HCT116 (cell line): Measurements from ENCODE around the gene MLKL. TPM values are rescaled to one million over a fixed set of nuclear protein-coding genes. Genes with fewer than 3 reads are reported as not detected.
"Not testable (repeated sequence)": the region's sequence is repeated elsewhere in the genome, so short reads cannot be mapped to it uniquely, and the experiment has no call there.

Experiments
- ATAC-seq: fragments of 200-7000 bp; cut with Tn5 transposase; 2 replicates; pipeline ENCODE4 v1.9.1; 2020; ENCODE audit warnings: mild to moderate bottlenecking, moderate library complexity
- BruUV-seq: library from RNA; stranded (reverse); fragments of 400-500 nt; replicated peaks from 2 replicates; lab custom pipeline; 2021; lab: Mats Ljungman, UMichigan
- CTCF ChIA-PET: fragments of 300-600 bp; sonication (Branson Sonifier 250); formaldehyde crosslinking; loops from one replicate; lab custom pipeline; 2021; ENCODE audit warnings: antibody characterized with exemption; lab: Charles Lee
- POLR2A ChIA-PET: fragments of 300-600, 350-600 bp; sonication (Branson Sonifier 250); formaldehyde crosslinking; loops from one replicate; lab custom pipeline; 2021; ENCODE audit warnings: antibody characterized with exemption; lab: Charles Lee
- RAD21 ChIA-PET, 2 experiments: fragments of 300-600 bp; sonication (Branson Sonifier 250); formaldehyde crosslinking; loops; one replicate each; lab custom pipeline; 2023; ENCODE audit warnings: low total read pairs in 2 of 2; ENCODE audit not compliant: uncharacterized antibody in 2 of 2, unreplicated experiment in 2 of 2, low non-redundant PET in 1 of 2; lab: Charles Lee
- DNase-seq: peaks from one replicate; pipeline ENCODE4 v3.0.0-alpha.2; 2010; ENCODE audit warnings: low read depth, low spot score
- H2AFZ ChIP-seq: fragments of 200-600 bp; shearing (Covaris generic), sonication (generic); 2 replicates; pipeline ENCODE4 v1.6.1; 2017; ENCODE audit warnings: low read depth, mixed run types, mixed read lengths, antibody characterized with exemption, low read length; ENCODE audit not compliant: poor library complexity, severe bottlenecking
- H3K27ac ChIP-seq: 2 replicates; pipeline ENCODE4 v1.5.1; 2012; ENCODE audit warnings: low read depth, low read length
- H3K27me3 ChIP-seq: fragments of 200-600 bp; sonication (generic); 2 replicates; pipeline ENCODE4 v1.6.1; 2016; ENCODE audit warnings: mixed run types, low read length, mixed read lengths; ENCODE audit not compliant: insufficient read depth
- H3K36me3 ChIP-seq, 2 experiments: fragments of 200-500 bp in 1 of 2; fragments of 200-600 bp in 1 of 2; sonication (Bioruptor generic) in 1 of 2; sonication (generic) in 1 of 2; 2 replicates each; pipeline versions ENCODE4 v1.5.1 to v1.6.1; 2014 to 2016; ENCODE audit warnings: low read length in 2 of 2, inconsistent platforms in 1 of 2, mixed read lengths in 1 of 2, mixed run types in 1 of 2; ENCODE audit not compliant: insufficient read depth in 2 of 2, control insufficient read depth in 1 of 2
- H3K4me1 ChIP-seq, 2 experiments: fragments of 200-600 bp in 1 of 2; sonication (generic) in 1 of 2; 2 replicates each; pipeline versions ENCODE4 v1.5.1 to v1.6.1; 2012 to 2017; ENCODE audit warnings: low read length in 2 of 2, inconsistent platforms in 1 of 2, mild to moderate bottlenecking in 1 of 2, mixed read lengths in 1 of 2, mixed run types in 1 of 2, moderate library complexity in 1 of 2; ENCODE audit not compliant: insufficient read depth in 2 of 2, control insufficient read depth in 1 of 2
- H3K4me2 ChIP-seq: fragments of 200-600 bp; sonication (generic); 2 replicates; pipeline ENCODE4 v1.6.1; 2017; ENCODE audit warnings: mixed run types, low read length, mixed read lengths
- H3K4me3 ChIP-seq, 2 experiments: fragments of 200-600 bp in 1 of 2; sonication (generic) in 1 of 2; replicated peaks in 1 of 2; 2 replicates each; pipeline ENCODE4 v1.5.1; 2011 to 2016; ENCODE audit warnings: low read length in 2 of 2, control low read depth in 1 of 2, low read depth in 1 of 2, mild to moderate bottlenecking in 1 of 2, mixed read lengths in 1 of 2, mixed run types in 1 of 2
- H3K79me2 ChIP-seq: fragments of 200-600 bp; sonication (generic); 2 replicates; pipeline ENCODE4 v1.6.1; 2017; ENCODE audit warnings: mild to moderate bottlenecking, mixed run types, low read length, moderate library complexity, mixed read lengths; ENCODE audit not compliant: insufficient read depth
- H3K9ac ChIP-seq: fragments of 200-600 bp; sonication (generic); 2 replicates; pipeline ENCODE4 v1.6.1; 2016; ENCODE audit warnings: low read length, mixed read lengths
- H3K9me2 ChIP-seq: fragments of 200-600 bp; sonication (generic), shearing (Covaris generic); 2 replicates; pipeline ENCODE4 v1.6.1; 2017; ENCODE audit warnings: mixed run types, mild to moderate bottlenecking, moderate library complexity; ENCODE audit not compliant: insufficient read depth
- H3K9me3 ChIP-seq, 2 experiments: fragments of 200-500 bp in 1 of 2; fragments of 200-600 bp in 1 of 2; sonication (Bioruptor generic) in 1 of 2; sonication (generic) in 1 of 2; 2 replicates each; pipeline ENCODE4 v1.6.1; 2014 to 2017; ENCODE audit warnings: low read length in 2 of 2, mixed read lengths in 2 of 2, inconsistent platforms in 1 of 2, low read depth in 1 of 2, mild to moderate bottlenecking in 1 of 2, mixed run types in 1 of 2, moderate library complexity in 1 of 2; ENCODE audit not compliant: control insufficient read depth in 1 of 2, insufficient read depth in 1 of 2
- H4K20me1 ChIP-seq: fragments of 200-600 bp; sonication (generic), shearing (Covaris generic); 2 replicates; pipeline ENCODE4 v1.6.1; 2017; ENCODE audit warnings: mixed run types, mild to moderate bottlenecking, moderate library complexity; ENCODE audit not compliant: insufficient read depth
- CBX3 ChIP-seq: IDR thresholded peaks from 2 replicates; pipeline ENCODE4 v1.6.1; 2012; ENCODE audit warnings: low read depth
- CTCF ChIP-seq, 3 experiments: fragments of 200-600 bp in 1 of 3; sonication (generic) in 1 of 3; IDR thresholded peaks in 2 of 3; conservative IDR thresholded peaks in 1 of 3; 2 replicates each; pipeline ENCODE4 v1.5.1; 2012 to 2017; ENCODE audit warnings: low read depth in 2 of 3, low read length in 2 of 3, antibody characterized with exemption in 1 of 3, borderline replicate concordance in 1 of 3, control low read depth in 1 of 3, mild to moderate bottlenecking in 1 of 3, mixed read lengths in 1 of 3, mixed run types in 1 of 3, moderate library complexity in 1 of 3; ENCODE audit not compliant: insufficient read depth in 1 of 3
- EGR1 ChIP-seq: IDR thresholded peaks from 2 replicates; pipeline ENCODE4 v1.6.1; 2012; ENCODE audit warnings: low read depth
- ELF1 ChIP-seq: IDR thresholded peaks from 2 replicates; pipeline ENCODE4 v1.6.1; 2012; ENCODE audit warnings: low read depth, borderline replicate concordance
- EZH2phosphoT487 ChIP-seq: fragments of 200-600 bp; IDR thresholded peaks from 2 replicates; pipeline ENCODE4 v1.6.1; 2018; ENCODE audit warnings: antibody characterized with exemption, borderline replicate concordance
- MAX ChIP-seq: IDR thresholded peaks from 2 replicates; pipeline ENCODE4 v1.6.1; 2012
- POLR2AphosphoS5 ChIP-seq: IDR thresholded peaks from 2 replicates; pipeline ENCODE4 v1.6.1; 2011; ENCODE audit warnings: mild to moderate bottlenecking, low read depth, low read length, moderate library complexity
- RAD21 ChIP-seq: IDR thresholded peaks from 2 replicates; pipeline ENCODE4 v1.6.1; 2012; ENCODE audit warnings: low read depth, mild to moderate bottlenecking
- REST ChIP-seq: IDR thresholded peaks from 2 replicates; pipeline ENCODE4 v1.6.1; 2012; ENCODE audit warnings: low read depth
- SIN3A ChIP-seq: IDR thresholded peaks from 2 replicates; pipeline ENCODE4 v1.6.1; 2012; ENCODE audit warnings: low read depth
- SP1 ChIP-seq: IDR thresholded peaks from 2 replicates; pipeline ENCODE4 v1.6.1; 2012; ENCODE audit warnings: low read depth
- SRF ChIP-seq: IDR thresholded peaks from 2 replicates; pipeline ENCODE4 v1.6.1; 2012; ENCODE audit warnings: low read depth
- TCF7L2 ChIP-seq: IDR thresholded peaks from 2 replicates; pipeline ENCODE4 v1.7.0; 2011; ENCODE audit warnings: borderline replicate concordance, inconsistent platforms; ENCODE audit not compliant: insufficient read depth, insufficient read length; ENCODE audit errors: extremely low read depth
- YY1 ChIP-seq: IDR thresholded peaks from 2 replicates; pipeline ENCODE4 v1.6.1; 2011; ENCODE audit warnings: low read length, low read depth, moderate library complexity, mild to moderate bottlenecking; ENCODE audit not compliant: insufficient replicate concordance; ENCODE audit errors: extremely low read depth
- ZFX ChIP-seq: fragments of 450-650 bp; IDR thresholded peaks from 2 replicates; pipeline ENCODE4 v1.6.1; 2017
- intact Hi-C: fragments of 100-400 bp; cut with micrococcal nuclease; formaldehyde crosslinking; loops from 2 replicates; pipeline ENCODE4 v1.10.0; 2022
- total RNA-seq: library from RNA; stranded (reverse); gene quantifications from one replicate; pipeline ENCODE4 v1.2.1, GENCODE V29; 2021; ENCODE audit not compliant: unreplicated experiment

MLKL gene
- total RNA-seq, 1 experiment from 2014 or later: 8.3 TPM

- ATAC-seq: no peak
- Histone ChIP-seq H3K36me3 (peaks cover 51 to 63% of the 10 kb centered on the region in 2 experiments), H3K9me3 (no peaks in the 10 kb centered on the region), H3K4me2 (no peak overlapping the region), H3K27ac (no peak overlapping the region), H3K79me2 (peaks cover 100% of the 10 kb centered on the region), H3K27me3 (no peaks in the 10 kb centered on the region), H3K9me2 (no peaks in the 10 kb centered on the region), H4K20me1 (peaks cover 38% of the 10 kb centered on the region; the same call in 1 of the 2 replicates), H3K4me1 (peaks cover 2 to 7% of the 10 kb centered on the region in 2 experiments; a peak in 3 of 4 replicates), H2AFZ (no peak overlapping the region), H3K4me3 (no peak overlapping the region)
- BruUV-seq: no TSS peak
- intact Hi-C loops: loop anchor here (10.0 kb wide), 1 partner anchor 350 kb away; no protein-coding TSS in a partner anchor
- DNase-seq: no peak
- CTCF ChIA-PET: no interaction called here
- RAD21 ChIA-PET: no interaction called here
- POLR2A ChIA-PET: no interaction called here
- TF ChIP-seq CBX3: no peak
- no peak for TF ChIP-seq EGR1
- TF ChIP-seq YY1: no peak
- no peak for TF ChIP-seq REST
- TF ChIP-seq ZFX: no peak
- TF ChIP-seq MAX: no peak
- TF ChIP-seq SP1: no peak
- no peak for TF ChIP-seq SRF
- TF ChIP-seq ELF1: no peak
- no peak for TF ChIP-seq TCF7L2
- no peak for TF ChIP-seq POLR2AphosphoS5
- TF ChIP-seq SIN3A: no peak
- TF ChIP-seq CTCF (IDR thresholded peaks at IDR 0.05 in 2 of 3, conservative IDR thresholded peaks at IDR 0.05 in 1 of 3; ENCODE audit: borderline replicate concordance in 1 of 3, insufficient read depth in 1 of 3, low read depth in 2 of 3, low read length in 2 of 3): no peak
- TF ChIP-seq EZH2phosphoT487: no peak
- TF ChIP-seq RAD21: no peak
- TF ChIP-seq, all 23 proteins: peak for 0
- H3K9ac ChIP-seq: no peak overlapping the region
These were observed 46.1 kb downstream of the MLKL start for GRCh38 chr16:74654536-74655050.

GRCh38 chr16:74652883-74653282 lies 47.8 kb downstream of the MLKL start:
- CTCF ChIA-PET: interaction anchor here (0.5 kb wide), 1 partner anchor 11 kb away, joined by 5 read pairs; no protein-coding TSS in a partner anchor
- H3K9ac ChIP-seq, DNase-seq, RAD21 ChIA-PET, BruUV-seq, H3K27ac ChIP-seq, ATAC-seq, H3K9me3 ChIP-seq, H3K9me2 ChIP-seq, H3K4me2 ChIP-seq, H3K27me3 ChIP-seq, H2AFZ ChIP-seq, H3K4me3 ChIP-seq, H3K4me1 ChIP-seq: not testable (repeated sequence)
- Histone ChIP-seq H3K36me3 (peaks cover 49 to 62% of the 10 kb centered on the region in 2 experiments), H4K20me1 (peaks cover 36% of the 10 kb centered on the region; the same call in 1 of the 2 replicates), H3K79me2 (peaks cover 100% of the 10 kb centered on the region)
- POLR2A ChIA-PET: interaction anchor here (1.7 kb wide), 1 partner anchor 14 kb away, joined by 6 read pairs; the partner anchor contains the start of gene RFWD3
- intact Hi-C loops: loop anchor here (10.0 kb wide), 1 partner anchor 348 kb away; no protein-coding TSS in a partner anchor
